Activated T-helper 1 cell treated with anti-CD3 and anti-CD28 coated beads, Interleukin-12 subunit alpha, Interleukin-12 subunit beta, Interleukin-2, Interleukin-4 antibody, amounts not matched to agents 30 ng/mL and 10 ng/mL and 1 ng/mL, durations not matched to agents 14 hours and 24 hours and 36 hours (primary cell): ENCODE measurements around the gene BCL3. TPM values are rescaled to one million over a fixed set of nuclear protein-coding genes. Genes with fewer than 3 reads are reported as not detected.

Source experiments
- DNase-seq: peaks from one replicate; pipeline ENCODE4 v3.0.0; 2021; ENCODE audit warnings: low spot score
- H3K27ac Mint-ChIP-seq: one replicate; pipeline ENCODE4 v1.8.0; 2021; ENCODE audit warnings: mild to moderate bottlenecking, mixed read lengths
- H3K27me3 Mint-ChIP-seq: one replicate; pipeline ENCODE4 v1.8.0; 2022; ENCODE audit warnings: mild to moderate bottlenecking, moderate library complexity, mixed read lengths; ENCODE audit not compliant: insufficient read depth
- H3K36me3 Mint-ChIP-seq: one replicate; pipeline ENCODE4 v1.8.0; 2021; ENCODE audit warnings: low read depth, mixed read lengths
- H3K4me1 Mint-ChIP-seq: one replicate; pipeline ENCODE4 v1.8.0; 2021; ENCODE audit warnings: low read depth, mixed read lengths
- H3K4me3 Mint-ChIP-seq: one replicate; pipeline ENCODE4 v1.8.0; 2021; ENCODE audit warnings: mild to moderate bottlenecking, moderate library complexity, mixed read lengths
- H3K9me3 Mint-ChIP-seq: one replicate; pipeline ENCODE4 v1.8.0; 2021; ENCODE audit warnings: mixed read lengths
- intact Hi-C: fragments of 100-400 bp; cut with micrococcal nuclease; formaldehyde crosslinking; loops from one replicate; pipeline ENCODE4 v1.15.1; 2024
- total RNA-seq: library from RNA; stranded (reverse); gene quantifications from 2 replicates; pipeline ENCODE4 v1.2.3, GENCODE V29; 2022

Gene BCL3
- total RNA-seq, 1 donor from 2014 or later = 67.2 TPM

GRCh38 chr19:44738603-44739558 lies 9.6 kb upstream of the BCL3 start:
- no peaks in the 10 kb centered on the region for H3K36me3 Mint-ChIP-seq
- H3K27ac Mint-ChIP-seq = no peak overlapping the region
- H3K4me3 Mint-ChIP-seq = no peak overlapping the region
- peaks cover 11% of the 10 kb centered on the region for H3K27me3 Mint-ChIP-seq
- peaks cover 10% of the 10 kb centered on the region for H3K4me1 Mint-ChIP-seq
- intact Hi-C loops = no loop called here
- no peaks in the 10 kb centered on the region for H3K9me3 Mint-ChIP-seq
- no peak for DNase-seq

DNA sequence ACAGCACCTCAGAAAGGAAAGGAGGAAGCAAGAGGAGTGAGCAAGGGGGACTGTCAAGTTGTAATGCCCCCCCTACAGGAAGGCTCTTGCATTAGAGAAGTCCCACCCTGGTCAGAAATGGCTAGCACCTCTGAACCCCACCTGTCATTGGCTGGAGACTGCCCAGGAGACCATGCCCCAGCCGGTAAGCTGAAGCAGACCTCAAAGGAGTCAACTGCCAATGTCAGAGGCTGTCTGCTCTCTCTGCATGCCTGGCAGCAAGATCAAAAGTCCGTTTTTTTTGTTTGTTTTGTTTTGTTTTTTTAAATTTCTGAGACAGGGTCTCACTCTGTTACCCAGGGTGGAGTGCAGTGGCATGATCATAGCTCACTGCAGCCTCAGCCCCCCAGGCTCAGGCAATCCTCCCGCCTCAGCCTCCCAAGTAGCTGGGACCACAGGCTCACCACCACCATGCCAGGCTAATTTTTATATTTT lies 8.1 kb upstream of the BCL3 start:
- Mint-ChIP-seq H3K9me3 (no peaks in the 10 kb centered on the region), H3K4me3 (no peak overlapping the region), H3K36me3 (no peaks in the 10 kb centered on the region), H3K27ac (no peak overlapping the region), H3K4me1 (peaks cover 5% of the 10 kb centered on the region), H3K27me3 (peaks cover 7% of the 10 kb centered on the region)
- intact Hi-C loops = no loop called here
- no peak for DNase-seq

GRCh38 chr19:44741258-44741731 lies 7.2 kb upstream of the BCL3 start:
- no peaks in the 10 kb centered on the region for H3K9me3 Mint-ChIP-seq
- no peaks in the 10 kb centered on the region for H3K36me3 Mint-ChIP-seq
- intact Hi-C loops = no loop called here
- peaks cover 4% of the 10 kb centered on the region for H3K27me3 Mint-ChIP-seq
- no peak overlapping the region for H3K4me3 Mint-ChIP-seq
- peaks cover 14% of the 10 kb centered on the region for H3K4me1 Mint-ChIP-seq
- DNase-seq = no peak
- no peak overlapping the region for H3K27ac Mint-ChIP-seq

GRCh38 chr19:44741841-44742329 lies 6.6 kb upstream of the BCL3 start:
- Mint-ChIP-seq H3K27me3 (peaks cover 4% of the 10 kb centered on the region), H3K4me3 (no peak overlapping the region), H3K27ac (no peak overlapping the region), H3K36me3 (no peaks in the 10 kb centered on the region), H3K9me3 (no peaks in the 10 kb centered on the region), H3K4me1 (peaks cover 20% of the 10 kb centered on the region)
- no peak for DNase-seq
- intact Hi-C loops = no loop called here

DNA sequence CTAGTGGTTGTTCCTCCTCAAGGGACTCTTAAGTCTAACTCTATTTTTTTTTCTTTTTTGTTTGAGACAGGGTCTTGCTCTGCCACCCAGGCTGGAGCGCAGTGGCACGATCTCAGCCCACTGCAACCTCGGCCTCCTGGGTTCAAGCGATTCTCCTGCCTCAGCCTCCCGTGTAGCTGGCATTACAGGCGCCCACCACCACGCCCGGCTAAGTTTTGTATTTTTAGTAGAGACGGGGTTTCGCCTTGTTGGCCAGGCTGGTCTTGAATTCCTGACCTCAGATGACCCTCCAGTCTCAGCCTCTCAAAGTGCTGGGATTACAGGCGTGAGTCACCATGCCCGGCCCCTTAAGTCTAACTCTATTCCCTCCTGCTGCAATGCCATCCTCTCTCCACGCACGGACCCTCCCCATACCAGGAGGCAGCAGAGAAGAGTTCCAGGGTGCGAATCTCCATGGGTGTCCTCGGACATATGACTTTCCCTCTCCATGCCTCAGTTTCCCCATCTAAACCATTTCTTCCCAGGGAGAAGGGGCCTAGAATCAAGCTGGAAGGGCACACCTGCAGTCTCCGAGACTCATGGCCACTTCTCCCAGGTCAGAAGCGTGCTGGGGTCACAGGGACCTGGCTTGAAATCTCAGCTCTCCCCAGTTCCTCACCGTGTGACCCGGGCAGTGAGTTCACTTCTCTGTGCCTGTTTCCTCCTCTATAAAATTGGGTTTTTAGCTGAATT lies 6.0 kb upstream of the BCL3 start:
- peaks cover 19% of the 10 kb centered on the region for H3K4me1 Mint-ChIP-seq
- H3K27ac Mint-ChIP-seq = no peak overlapping the region
- no peaks in the 10 kb centered on the region for H3K36me3 Mint-ChIP-seq
- no peaks in the 10 kb centered on the region for H3K9me3 Mint-ChIP-seq
- intact Hi-C loops = no loop called here
- peaks cover 4% of the 10 kb centered on the region for H3K27me3 Mint-ChIP-seq
- no peak for DNase-seq
- no peak overlapping the region for H3K4me3 Mint-ChIP-seq

DNA sequence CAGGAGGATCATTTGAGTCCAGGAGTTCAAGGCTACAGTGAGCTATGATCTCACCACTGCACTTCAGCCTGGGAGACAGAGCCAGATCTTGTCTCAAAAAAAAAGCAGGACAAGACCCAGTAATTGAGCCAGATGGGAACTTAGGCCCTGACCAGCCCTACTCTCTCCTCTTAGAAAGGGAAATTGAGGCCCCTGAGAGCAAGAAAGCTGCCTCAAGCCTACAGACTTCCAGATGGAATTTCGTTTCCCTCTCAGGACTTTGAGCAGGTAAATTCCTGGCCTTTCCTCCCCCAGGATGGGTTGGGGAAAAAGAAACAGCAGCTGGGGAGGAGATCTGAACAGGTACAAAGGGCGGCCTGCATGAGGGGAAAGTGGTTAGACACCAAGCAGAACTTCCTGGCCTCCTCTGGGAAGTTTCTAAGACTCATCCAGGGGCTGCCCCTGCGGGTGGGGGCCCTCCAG lies 3.6 kb upstream of the BCL3 start:
- Mint-ChIP-seq H3K4me3 (no peak overlapping the region), H3K9me3 (no peaks in the 10 kb centered on the region), H3K36me3 (peaks cover 8% of the 10 kb centered on the region), H3K4me1 (peaks cover 26% of the 10 kb centered on the region), H3K27me3 (no peaks in the 10 kb centered on the region), H3K27ac (no peak overlapping the region)
- no peak for DNase-seq
- intact Hi-C loops = no loop called here

- H3K27ac Mint-ChIP-seq = peak overlapping the region; percentile 46
- H3K36me3 Mint-ChIP-seq = peaks cover 9% of the 10 kb centered on the region
- no peaks in the 10 kb centered on the region for H3K27me3 Mint-ChIP-seq
- DNase-seq = no peak
- peaks cover 31% of the 10 kb centered on the region for H3K4me1 Mint-ChIP-seq
- intact Hi-C loops = no loop called here
- peak overlapping the region; percentile 32 for H3K4me3 Mint-ChIP-seq
- H3K9me3 Mint-ChIP-seq = no peaks in the 10 kb centered on the region
These were observed 3.1 kb upstream of the BCL3 start for GRCh38 chr19:44745341-44745831.

DNA sequence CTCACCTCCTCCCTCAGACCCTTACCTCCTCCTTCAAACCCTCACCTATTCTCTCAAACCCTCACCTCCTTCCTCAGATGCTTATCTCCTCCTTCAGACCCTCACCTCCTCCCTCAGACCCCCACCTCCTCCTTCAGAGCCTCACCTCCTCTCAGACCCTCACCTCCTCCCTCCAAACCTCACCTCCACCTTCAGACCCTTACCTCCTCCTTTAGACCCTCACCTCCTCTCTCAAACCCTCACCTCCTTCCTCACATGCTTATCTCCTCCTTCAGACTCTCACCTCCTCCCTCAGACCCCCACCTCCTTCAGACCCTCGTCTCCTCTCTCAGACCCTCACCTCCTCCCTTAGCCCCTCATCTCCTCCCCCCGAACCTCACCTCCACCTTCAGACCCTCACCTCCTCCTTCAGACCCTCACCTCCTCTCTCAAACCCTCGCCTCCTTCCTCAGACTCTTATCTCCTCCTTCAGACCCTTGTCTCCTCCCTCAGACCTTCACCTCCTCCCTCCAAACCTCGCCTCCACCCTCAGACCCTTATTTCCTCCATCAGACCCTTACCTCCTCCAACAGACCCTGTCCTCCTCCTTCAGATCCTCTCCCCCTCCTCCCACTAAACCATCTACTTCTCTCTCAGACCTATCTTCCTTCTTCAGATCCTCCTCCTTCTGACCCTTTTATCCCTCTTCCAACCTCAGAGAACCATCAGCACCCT lies 2.5 kb upstream of the BCL3 start:
- H3K4me1 Mint-ChIP-seq = peaks cover 37% of the 10 kb centered on the region
- no peaks in the 10 kb centered on the region for H3K9me3 Mint-ChIP-seq
- peak overlapping the region; percentile 46 for H3K27ac Mint-ChIP-seq
- DNase-seq = no peak
- peak overlapping the region; percentile 32 for H3K4me3 Mint-ChIP-seq
- no peaks in the 10 kb centered on the region for H3K27me3 Mint-ChIP-seq
- intact Hi-C loops = no loop called here
- peaks cover 15% of the 10 kb centered on the region for H3K36me3 Mint-ChIP-seq

DNA sequence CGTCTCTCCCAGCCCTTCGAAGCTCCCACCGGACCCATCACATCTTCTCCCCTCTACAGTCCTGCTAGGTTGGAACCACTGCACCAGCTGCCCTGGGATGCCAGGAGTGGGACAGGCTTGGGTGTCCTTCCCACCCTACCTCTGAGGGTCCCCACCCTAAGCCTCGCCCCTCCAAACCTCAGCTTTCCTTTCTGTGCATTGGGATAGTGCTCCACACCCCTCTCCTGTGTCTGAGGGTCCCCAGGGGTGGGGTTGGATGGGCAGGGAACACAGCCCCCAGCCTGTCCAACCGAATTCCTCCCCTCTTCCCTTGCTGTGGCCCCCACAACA lies 1.9 kb upstream of the BCL3 start:
- intact Hi-C loops = no loop called here
- Mint-ChIP-seq H3K27me3 (no peaks in the 10 kb centered on the region), H3K9me3 (no peaks in the 10 kb centered on the region), H3K27ac (peak overlapping the region; percentile 72), H3K4me3 (peak overlapping the region; percentile 32), H3K4me1 (peaks cover 43% of the 10 kb centered on the region), H3K36me3 (peaks cover 20% of the 10 kb centered on the region)
- DNase-seq = no peak

GRCh38 chr19:44746946-44747738 lies 1.4 kb upstream of the BCL3 start:
- Mint-ChIP-seq H3K4me3 (peak overlapping the region; percentile 93), H3K36me3 (peaks cover 26% of the 10 kb centered on the region), H3K27ac (peak overlapping the region; percentile 97), H3K27me3 (no peaks in the 10 kb centered on the region), H3K9me3 (no peaks in the 10 kb centered on the region), H3K4me1 (peaks cover 48% of the 10 kb centered on the region)
- DNase-seq = peak; percentile 87
- intact Hi-C loops = loop anchor here (1.0 kb wide), 5 partner anchors 23 to 993 kb away; partner anchors contain the start of genes NECTIN2 and SMG9

DNA sequence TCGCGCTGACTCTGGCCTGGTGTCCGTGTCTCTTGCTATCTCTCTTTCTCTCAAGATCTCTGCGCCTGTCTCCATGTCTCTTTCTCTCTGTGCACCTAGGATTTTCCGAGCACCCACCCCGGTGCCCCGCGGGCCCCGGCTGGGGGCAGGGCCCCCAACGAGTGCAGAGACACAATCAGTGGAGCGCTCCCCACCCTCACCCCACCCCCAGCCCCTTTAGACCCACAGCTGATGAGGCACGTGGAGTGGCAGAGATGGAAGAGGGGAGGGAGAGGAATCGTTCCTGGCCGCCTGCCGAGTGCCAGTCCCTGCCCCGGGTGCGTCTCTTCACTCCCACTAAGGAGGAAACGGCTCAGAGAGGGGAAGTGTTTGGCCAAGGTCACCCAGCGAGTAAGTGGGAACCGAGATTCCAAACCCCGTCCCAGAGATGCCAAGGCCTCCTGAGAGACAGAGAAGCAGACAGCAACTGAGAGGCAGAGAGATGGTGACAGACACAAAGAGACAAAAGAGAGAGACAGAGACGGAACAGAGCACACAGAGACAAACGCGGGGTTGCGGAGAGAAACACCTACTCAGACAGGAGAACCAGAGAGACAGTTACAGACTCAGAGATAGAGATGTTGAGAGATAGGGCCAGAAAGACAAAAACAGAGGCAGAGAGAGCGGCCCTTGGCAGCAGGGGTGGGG lies 626 bp upstream of the BCL3 start:
- intact Hi-C loops = loop anchor here (1.0 kb wide), 5 partner anchors 22 to 994 kb away; partner anchors contain the start of genes NECTIN2 and SMG9
- Mint-ChIP-seq H3K9me3 (no peaks in the 10 kb centered on the region), H3K4me1 (peaks cover 56% of the 10 kb centered on the region), H3K27me3 (no peaks in the 10 kb centered on the region), H3K36me3 (peaks cover 33% of the 10 kb centered on the region), H3K27ac (peak overlapping the region; percentile 97), H3K4me3 (peak overlapping the region; percentile 93)
- DNase-seq = no peak
